Small intestine (tissue), 16 donors: ENCODE data around the gene MATN4. TPM values are rescaled to one million over a fixed set of nuclear protein-coding genes. Genes with fewer than 3 reads are reported as not detected.
"Not testable (repeated sequence)": the region's sequence is repeated elsewhere in the genome, so short reads cannot be mapped to it uniquely, and the experiment has no call there.

ENCODE experiments used
- DNase-seq, 2 donors: peaks; one replicate each; pipeline versions ENCODE4 v3.0.0 to v3.0.0-alpha.2; 2013
- FAIRE-seq: peaks from 2 replicates; lab custom pipeline; 2012; peaks lifted over from hg19 to GRCh38; lab: Jason Lieb, UNC
- H3K27ac ChIP-seq, 3 donors: one replicate each; pipeline ENCODE4 v1.5.1; 2013; ENCODE audit warnings: low read length in 2 of 3, mild to moderate bottlenecking in 2 of 3, control low read depth in 1 of 3, inconsistent platforms in 1 of 3, low read depth in 1 of 3, moderate library complexity in 1 of 3
- H3K27me3 ChIP-seq, 3 donors: one replicate each; pipeline ENCODE4 v1.6.1; 2013; ENCODE audit warnings: low read length in 3 of 3, inconsistent platforms in 1 of 3; ENCODE audit not compliant: control insufficient read depth in 3 of 3, insufficient read depth in 3 of 3
- H3K36me3 ChIP-seq, 3 donors: one replicate each; pipeline ENCODE4 v1.6.1; 2013; ENCODE audit warnings: low read length in 3 of 3, inconsistent platforms in 1 of 3, low read depth in 1 of 3, mild to moderate bottlenecking in 1 of 3, moderate library complexity in 1 of 3; ENCODE audit not compliant: control insufficient read depth in 3 of 3, insufficient read depth in 2 of 3
- H3K4me1 ChIP-seq, 3 donors: one replicate each; pipeline ENCODE4 v1.6.1; 2013; ENCODE audit warnings: low read length in 2 of 3, inconsistent platforms in 1 of 3, low read depth in 1 of 3, mild to moderate bottlenecking in 1 of 3, moderate library complexity in 1 of 3; ENCODE audit not compliant: control insufficient read depth in 3 of 3, insufficient read depth in 2 of 3
- H3K4me3 ChIP-seq, 3 donors: one replicate each; pipeline ENCODE4 v1.5.1; 2013; ENCODE audit warnings: low read length in 3 of 3, control low read depth in 1 of 3, inconsistent platforms in 1 of 3, low read depth in 1 of 3, mild to moderate bottlenecking in 1 of 3, moderate library complexity in 1 of 3
- H3K9me3 ChIP-seq, 2 donors: one replicate each; pipeline ENCODE4 v1.6.1; 2013; ENCODE audit warnings: low read depth in 1 of 2, low read length in 1 of 2; ENCODE audit not compliant: control insufficient read depth in 2 of 2, insufficient read depth in 1 of 2
- WGBS, 3 donors: extraction: QIAGEN DNeasy Blood & Tissue Kit; methylation state at CpG; one replicate each; pipeline ENCODE4 v1.1.7; 2013; 5-methylcytosine and 5-hydroxymethylcytosine counted together
- long read RNA-seq, 10 donors: transcript quantifications; one replicate each; lab custom pipeline, GENCODE V29; 2026
- polyA plus RNA-seq, 4 donors: library from polyadenylated mRNA; stranded (reverse) in 3 of 4; unstranded in 1 of 4; fragments of 200-250 nt in 3 of 4; fragments of 120-200 nt in 1 of 4; gene quantifications; one replicate each; pipeline versions ENCODE4 v1.2.1 to v1.2.3, GENCODE V29; 2013
- donor health status: healthy with polysubstance abuse.
- donor health status: control.
- donor health status: control.
- donor health status: Bipolar disorder and iron deficiency.
- donor health status: healthy.

MATN4 gene
- polyA plus RNA-seq: under 1 TPM in 1 of 4 donors, not detected in 3; 0.07 TPM
- long read RNA-seq, donor 1: 0 reads
- long read RNA-seq, donor 2: 0 reads
- long read RNA-seq, donor 3: 0 reads
- long read RNA-seq, donor 4: 0 reads
- long read RNA-seq, donor 5: 0 reads
- long read RNA-seq, donor 6: 0 reads
- long read RNA-seq, donor 7: 0 reads
- long read RNA-seq, donor 8: 0 reads
- long read RNA-seq, donor 9: 0 reads
- long read RNA-seq, donor 10: 0 reads

DNA sequence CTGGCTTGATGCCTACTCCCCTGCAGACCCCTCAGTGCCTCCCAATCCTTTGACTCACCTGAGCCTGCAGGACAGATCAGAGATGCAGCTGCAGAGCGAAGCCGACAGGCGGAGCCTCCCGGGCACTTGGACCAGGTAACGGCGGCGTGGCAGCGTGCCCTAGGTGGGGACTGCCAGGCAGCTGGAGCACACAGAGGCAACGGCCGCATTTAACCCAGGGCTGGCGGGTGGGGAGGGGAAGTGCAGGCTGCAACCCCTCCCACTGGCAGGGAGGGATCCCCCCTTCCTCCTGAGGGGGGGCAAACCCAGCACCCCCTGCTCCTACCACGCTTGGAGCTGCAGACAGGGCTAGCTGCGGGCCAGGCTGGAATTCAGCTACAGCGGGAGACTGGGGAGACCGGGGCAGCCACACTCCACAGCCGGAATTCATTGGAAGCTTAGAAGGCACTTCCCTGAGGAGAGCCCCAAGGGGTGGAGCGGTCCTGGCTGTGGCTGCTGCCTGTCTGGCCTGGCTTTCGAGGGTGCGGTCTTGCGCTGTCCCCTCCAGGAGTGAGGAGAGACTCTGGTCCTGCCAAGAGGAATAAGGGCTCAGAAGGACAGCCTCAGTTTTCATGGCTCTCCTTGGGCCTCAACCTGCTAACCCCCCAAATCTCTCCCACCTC lies at the start of gene MATN4:
MATN4 (minus strand) TSS at position 183 of the 662 bp plus-strand sequence. CDS start 2,717 bp downstream, outside the sequence.
- H3K36me3 ChIP-seq: no peaks in the 10 kb centered on the region
- no peaks in the 10 kb centered on the region for H3K9me3 ChIP-seq
- peak in 1 of 2 donors; percentile 29 for DNase-seq
- H3K4me1 ChIP-seq: no peaks in the 10 kb centered on the region
- peaks cover 0 to 64% (median 19%) of the 10 kb centered on the region in 3 donors for H3K27me3 ChIP-seq
- no peak within 1 kb of the TSS for H3K4me3 ChIP-seq
- FAIRE-seq: no peak
- H3K27ac ChIP-seq: no peak within 1 kb of the TSS
- WGBS, 3 donors: 26 to 44% (median 36%) methylated on average over 19 to 20 of the region's 20 CpGs

GRCh38 chr20:45355209-45356084 lies 47.3 kb upstream of the MATN4 start:
- WGBS, 3 donors: 39 to 58% (median 53%) methylated on average over 5 of the region's 5 CpGs
- H3K27ac ChIP-seq: peak overlapping the region in 1 of 3 donors; percentile 51
- no peak for FAIRE-seq

DNA sequence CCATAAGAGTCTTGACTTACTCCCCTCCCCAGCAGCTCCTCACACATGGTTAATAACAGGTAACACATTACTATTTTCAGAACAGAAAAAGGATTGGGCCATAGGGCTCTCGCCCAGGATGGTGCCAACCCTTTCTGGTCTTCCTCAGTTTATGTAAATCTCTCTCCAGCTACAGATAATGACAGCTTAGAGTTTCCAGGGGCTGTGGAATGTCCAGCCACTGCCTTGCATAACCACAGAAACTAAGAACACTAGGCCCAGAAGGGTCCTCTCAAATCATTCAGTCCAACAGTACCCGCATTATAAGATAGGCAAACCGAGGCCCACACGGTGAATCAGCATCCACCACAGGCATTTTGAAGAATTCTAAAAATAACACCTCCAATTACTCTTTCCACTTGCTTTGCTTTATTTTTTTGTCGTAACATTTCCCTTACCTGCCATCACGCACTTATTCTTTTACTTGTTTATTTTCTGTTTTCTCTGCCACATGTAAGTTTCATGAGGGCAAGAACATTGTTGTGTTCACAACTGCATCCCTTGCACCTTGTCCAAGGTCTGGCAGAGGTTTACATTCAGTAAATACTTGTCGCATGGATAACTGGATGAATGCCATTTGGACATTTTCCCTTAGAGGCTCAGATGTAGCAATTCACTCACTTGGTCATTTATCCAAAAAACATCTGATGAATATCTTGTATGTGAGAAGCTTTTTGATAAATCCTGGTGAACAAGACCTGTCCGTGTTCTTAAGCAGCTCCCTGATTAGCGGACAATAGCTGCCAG lies 46.5 kb upstream of the MATN4 start:
- Histone ChIP-seq H3K4me1 (peaks cover 6 to 21% (median 7%) of the 10 kb centered on the region in 3 donors), H3K4me3 (no peak overlapping the region), H3K36me3 (no peaks in the 10 kb centered on the region), H3K27me3 (no peaks in the 10 kb centered on the region), H3K9me3 (no peaks in the 10 kb centered on the region), H3K27ac (peak overlapping the region in 1 of 3 donors; percentile 51)
- DNase-seq: no peak
- FAIRE-seq: no peak
- 69 to 75% (median 71%) methylated on average over 9 of the region's 9 CpGs for WGBS, 3 donors

More at GRCh38 chr20:45355209-45356084, 47.3 kb upstream of the MATN4 start:
- DNase-seq: peak in 1 of 2 donors; percentile 57
- H3K4me1 ChIP-seq: peaks cover 6 to 28% (median 13%) of the 10 kb centered on the region in 3 donors
- no peaks in the 10 kb centered on the region for H3K36me3 ChIP-seq
- no peaks in the 10 kb centered on the region for H3K27me3 ChIP-seq
- H3K4me3 ChIP-seq: no peak overlapping the region
- no peaks in the 10 kb centered on the region for H3K9me3 ChIP-seq

- Histone ChIP-seq H3K27me3 (no peaks in the 10 kb centered on the region), H3K4me3 (no peak overlapping the region), H3K36me3 (no peaks in the 10 kb centered on the region), H3K27ac (no peak overlapping the region), H3K4me1 (peaks cover 4 to 14% (median 5%) of the 10 kb centered on the region in 3 donors), H3K9me3 (no peaks in the 10 kb centered on the region)
- DNase-seq (no peak), FAIRE-seq (no peak)
- WGBS, 3 donors: 82 to 100% (median 88%) methylated on average over 1 of the region's 1 CpG
Measured at GRCh38 chr20:45353746-45354145, 45.6 kb upstream of the MATN4 start.

DNA sequence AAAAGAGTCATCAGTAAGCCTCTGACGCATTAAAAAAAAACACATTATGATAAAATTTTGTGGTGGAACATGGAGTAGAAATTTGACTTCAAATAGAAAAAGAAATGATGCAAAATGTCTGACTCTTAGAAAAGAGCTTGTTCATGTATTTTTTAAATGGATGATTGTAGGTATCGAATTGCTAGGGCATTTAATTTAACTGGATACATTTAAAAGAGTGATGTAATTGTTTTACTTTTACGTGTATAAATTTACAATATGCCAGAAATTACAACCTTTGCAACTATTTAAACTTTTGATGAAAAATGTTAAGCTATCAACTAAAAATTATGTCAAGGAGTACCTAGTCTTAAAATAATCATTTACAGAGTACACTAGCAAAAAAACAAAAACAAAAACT lies 44.6 kb upstream of the MATN4 start:
- no peak overlapping the region for H3K4me3 ChIP-seq
- no peak for FAIRE-seq
- no peaks in the 10 kb centered on the region for H3K36me3 ChIP-seq
- 84 to 94% (median 94%) methylated on average over 3 of the region's 3 CpGs for WGBS, 3 donors
- no peak overlapping the region for H3K27ac ChIP-seq
- no peak for DNase-seq
- no peaks in the 10 kb centered on the region for H3K27me3 ChIP-seq
- H3K4me1 ChIP-seq: peaks cover 4 to 7% (median 5%) of the 10 kb centered on the region in 3 donors
- no peaks in the 10 kb centered on the region for H3K9me3 ChIP-seq

- H3K9me3 ChIP-seq, H3K4me3 ChIP-seq, H3K27ac ChIP-seq, H3K36me3 ChIP-seq, H3K27me3 ChIP-seq, FAIRE-seq, H3K4me1 ChIP-seq, DNase-seq: not testable (repeated sequence)
- WGBS, 3 donors: 93 to 95% (median 95%) methylated on average over 10 of the region's 10 CpGs
Measured at GRCh38 chr20:45350795-45351194, 42.7 kb upstream of the MATN4 start.

- Histone ChIP-seq H3K27me3 (no peaks in the 10 kb centered on the region), H3K4me1 (peaks cover 0 to 16% (median 2%) of the 10 kb centered on the region in 3 donors), H3K4me3 (no peak overlapping the region), H3K27ac (no peak overlapping the region), H3K36me3 (peaks cover 0 to 10% (median 0%) of the 10 kb centered on the region in 3 donors), H3K9me3 (no peaks in the 10 kb centered on the region)
- WGBS, 3 donors: 28 to 52% (median 45%) methylated on average over 1 of the region's 1 CpG
- no peak for DNase-seq
- no peak for FAIRE-seq
Measured at GRCh38 chr20:45350217-45350616, 42.1 kb upstream of the MATN4 start.
